GM23338 (cell line): ENCODE data around the gene HCLS1. TPM values are rescaled to one million over a fixed set of nuclear protein-coding genes. Genes with fewer than 3 reads are reported as not detected.

ENCODE experiments used
- ATAC-seq: fragments of 200-7000 bp; cut with Tn5 transposase; 3 replicates; pipeline ENCODE4 v1.9.1; 2020
- DNase-seq: peaks from one replicate; pipeline ENCODE4 v3.0.0-alpha.2; 2015; ENCODE audit warnings: low spot score
- H2AFZ ChIP-seq: fragments of 200-600 bp; sonication (generic); 2 replicates; pipeline ENCODE4 v1.8.0; 2016; ENCODE audit warnings: antibody characterized with exemption, mild to moderate bottlenecking, moderate library complexity
- H3F3A ChIP-seq: fragments of 200-600 bp; sonication (generic); replicated peaks from 2 replicates; pipeline ENCODE4 v1.8.0; 2017; ENCODE audit warnings: antibody characterized with exemption, mixed run types, low read depth
- H3K27ac ChIP-seq: fragments of 200-600 bp; sonication (generic); 2 replicates; pipeline ENCODE4 v1.6.1; 2016; ENCODE audit warnings: low read depth
- H3K27me3 ChIP-seq: fragments of 200-600 bp; sonication (generic); 2 replicates; pipeline ENCODE4 v1.8.0; 2016; ENCODE audit warnings: mild to moderate bottlenecking, mixed run types, moderate library complexity; ENCODE audit not compliant: insufficient read depth
- H3K36me3 ChIP-seq: fragments of 200-600 bp; sonication (generic); 2 replicates; pipeline ENCODE4 v1.8.0; 2016; ENCODE audit warnings: mild to moderate bottlenecking; ENCODE audit not compliant: insufficient read depth
- H3K4me1 ChIP-seq: fragments of 200-600 bp; sonication (generic); 2 replicates; pipeline ENCODE4 v1.8.0; 2016; ENCODE audit warnings: mild to moderate bottlenecking, moderate library complexity; ENCODE audit not compliant: insufficient read depth
- H3K4me2 ChIP-seq: fragments of 200-600 bp; sonication (generic); 2 replicates; pipeline ENCODE4 v1.7.1; 2017; ENCODE audit warnings: mixed run types
- H3K4me3 ChIP-seq: fragments of 200-600 bp; sonication (generic); 2 replicates; pipeline ENCODE4 v1.6.1; 2016; ENCODE audit warnings: mixed run types
- H3K79me2 ChIP-seq: fragments of 200-600 bp; sonication (generic); replicated peaks from 2 replicates; pipeline ENCODE4 v1.8.0; 2017; ENCODE audit warnings: mild to moderate bottlenecking; ENCODE audit not compliant: insufficient read depth
- H3K9me2 ChIP-seq: fragments of 200-600 bp; sonication (generic); 2 replicates; pipeline ENCODE4 v1.8.0; 2017; ENCODE audit not compliant: insufficient read depth
- H4K20me1 ChIP-seq: fragments of 200-600 bp; sonication (generic); replicated peaks from 2 replicates; pipeline ENCODE4 v1.8.0; 2017; ENCODE audit warnings: mild to moderate bottlenecking; ENCODE audit not compliant: insufficient read depth
- H3K27ac Mint-ChIP-seq: 2 replicates; pipeline ENCODE4 v1.8.0; 2020; ENCODE audit warnings: inconsistent platforms, mild to moderate bottlenecking, moderate library complexity, mixed read lengths
- H3K27me3 Mint-ChIP-seq: 3 replicates; pipeline ENCODE4 v1.8.0; 2022; ENCODE audit warnings: low read depth, mild to moderate bottlenecking, moderate library complexity, mixed read lengths, inconsistent platforms; ENCODE audit not compliant: insufficient read depth, poor library complexity
- H3K36me3 Mint-ChIP-seq: 3 replicates; pipeline ENCODE4 v1.8.0; 2021; ENCODE audit warnings: low read depth, mild to moderate bottlenecking, inconsistent platforms, moderate library complexity, mixed read lengths
- H3K4me1 Mint-ChIP-seq: 3 replicates; pipeline ENCODE4 v1.8.0; 2020; ENCODE audit warnings: mild to moderate bottlenecking, inconsistent platforms, mixed read lengths
- H3K4me3 Mint-ChIP-seq: 3 replicates; pipeline ENCODE4 v1.8.0; 2021; ENCODE audit warnings: moderate library complexity, mild to moderate bottlenecking, inconsistent platforms, mixed read lengths
- H3K9me3 Mint-ChIP-seq: 3 replicates; pipeline ENCODE4 v1.8.0; 2020; ENCODE audit warnings: moderate library complexity, mild to moderate bottlenecking, inconsistent platforms, mixed read lengths
- CREB1 ChIP-seq: fragments of 250-450 bp; sonication (Bioruptor Pico); IDR thresholded peaks from 2 replicates; pipeline ENCODE4 v1.5.0; 2020; ENCODE audit warnings: low read depth, mild to moderate bottlenecking, moderate library complexity
- EZH2 ChIP-seq: fragments of 200-600 bp; sonication (generic); IDR thresholded peaks from one replicate; pipeline ENCODE4 v1.8.0; 2017; ENCODE audit warnings: antibody characterized with exemption, mild to moderate bottlenecking, low read depth; ENCODE audit not compliant: unreplicated experiment
- EZH2phosphoT487 ChIP-seq: fragments of 200-600 bp; sonication (generic); IDR thresholded peaks from one replicate; pipeline ENCODE4 v1.8.1; 2018; ENCODE audit warnings: antibody characterized with exemption; ENCODE audit not compliant: unreplicated experiment
- JUNB ChIP-seq: IDR thresholded peaks from one replicate; pipeline ENCODE4 v1.6.1; 2016; ENCODE audit warnings: antibody characterized with exemption; ENCODE audit not compliant: unreplicated experiment
- REST ChIP-seq: IDR thresholded peaks from one replicate; pipeline ENCODE4 v1.6.1; 2018; ENCODE audit warnings: antibody characterized with exemption; ENCODE audit not compliant: unreplicated experiment
- STAT1 ChIP-seq: IDR thresholded peaks from one replicate; pipeline ENCODE4 v1.6.1; 2016; ENCODE audit warnings: antibody characterized with exemption; ENCODE audit not compliant: unreplicated experiment
- ZNF462 ChIP-seq: fragments of 250-450 bp; sonication (Bioruptor Pico); IDR thresholded peaks from 2 replicates; pipeline ENCODE4 v1.5.0; 2020; ENCODE audit warnings: mild to moderate bottlenecking, moderate library complexity
- polyA plus RNA-seq: library from polyadenylated mRNA; unstranded; fragments of >200 nt; fragmentation: Nextera tagmentation; extraction: Ambion mirVana; gene quantifications from 2 replicates; pipeline ENCODE4 v1.2.1, GENCODE V29; 2016
- total RNA-seq: library from RNA; depleted of rRNA; stranded (reverse); fragments of >200 nt; shearing (Covaris generic); gene quantifications from 2 replicates; pipeline ENCODE4 v1.2.3, GENCODE V29; 2014

HCLS1 gene
- total and polyA plus RNA-seq, 2 experiments from 2014 or later = 0.66 to 1.1 TPM

GRCh38 chr3:121584418-121584817, 76.3 kb downstream of the HCLS1 start:
- peaks cover 6% of the 10 kb centered on the region for H3K27me3 Mint-ChIP-seq
- Histone ChIP-seq H3K9me2 (0 out of 2 replicates have a peak, but pooled peaks cover 4% of the 10 kb centered on the region), H3K79me2 (no peaks in the 10 kb centered on the region), H3K27me3 (no peaks in the 10 kb centered on the region), H3K27ac (no peak overlapping the region), H3K4me1 (no peaks in the 10 kb centered on the region; the same call in 1 of the 2 replicates), H3K4me3 (no peak overlapping the region), H4K20me1 (no peaks in the 10 kb centered on the region), H3K4me2 (no peak overlapping the region), H2AFZ (peak overlapping the region; percentile 86; the same call in 1 of the 2 replicates), H3K36me3 (no peaks in the 10 kb centered on the region), H3F3A (no peaks in the 10 kb centered on the region)
- TF ChIP-seq ZNF462 (CRISPR knock-in tag) = no peak
- TF ChIP-seq STAT1 = no peak
- TF ChIP-seq JUNB = no peak
- no peak for TF ChIP-seq CREB1 (CRISPR knock-in tag)
- no peak for TF ChIP-seq EZH2
- TF ChIP-seq EZH2phosphoT487 = no peak
- TF ChIP-seq REST = no peak
- DNase-seq (no peak), ATAC-seq (no peak)
- peaks cover 6% of the 10 kb centered on the region for H3K36me3 Mint-ChIP-seq
- H3K9me3 Mint-ChIP-seq = no peaks in the 10 kb centered on the region
- no peak overlapping the region for H3K4me3 Mint-ChIP-seq
- peaks cover 5% of the 10 kb centered on the region; the same call in 1 of the 3 replicates for H3K4me1 Mint-ChIP-seq
- no peak overlapping the region for H3K27ac Mint-ChIP-seq
